Endothelial cell of umbilical vein (primary cell): Measurements from ENCODE around the gene NGRN. TPM values are rescaled to one million over a fixed set of nuclear protein-coding genes. Genes with fewer than 3 reads are reported as not detected.
A peak's percentile ranks its signal among the peaks of the same experiment; 100 is the strongest.

Experiments used
- BruUV-seq: library from RNA; stranded (reverse); fragments of 400-500 nt; replicated peaks from 2 replicates; lab custom pipeline; 2021; lab: Mats Ljungman, UMichigan
- CTCF ChIA-PET: fragments of 300-600, 350-600 bp; sonication (Branson Sonifier 250); formaldehyde crosslinking; loops from one replicate; lab custom pipeline; 2021; ENCODE audit warnings: antibody characterized with exemption, inconsistent platforms; lab: Charles Lee
- POLR2A ChIA-PET: fragments of 300-600, 350-600 bp; sonication (Branson Sonifier 250); formaldehyde crosslinking; loops from one replicate; lab custom pipeline; 2021; ENCODE audit warnings: antibody characterized with exemption, inconsistent platforms; lab: Charles Lee
- DNase-seq: peaks from one replicate; pipeline ENCODE4 v3.0.0-alpha.2; 2011; ENCODE audit warnings: low read depth, low spot score
- FAIRE-seq: peaks from 2 replicates; lab custom pipeline; 2011; peaks lifted over from hg19 to GRCh38; lab: Jason Lieb, UNC
- H2AFZ ChIP-seq: 2 replicates; pipeline ENCODE4 v1.6.0; 2012; ENCODE audit warnings: low read depth, low read length, control low read depth, inconsistent platforms
- H3K27ac ChIP-seq: 2 replicates; pipeline ENCODE4 v1.5.1; 2011; ENCODE audit warnings: low read depth, mild to moderate bottlenecking, control low read depth, low read length, moderate library complexity; ENCODE audit not compliant: insufficient read depth
- H3K27me3 ChIP-seq, 2 experiments: 2 replicates each; pipeline versions ENCODE4 v1.6.0 to v1.6.1; 2011; ENCODE audit warnings: low read length in 2 of 2, mixed read lengths in 1 of 2; ENCODE audit not compliant: control insufficient read depth in 2 of 2, insufficient read depth in 2 of 2
- H3K36me3 ChIP-seq, 2 experiments: 2 replicates in 1 of 2; 3 replicates in 1 of 2; pipeline ENCODE4 v1.5.1; 2011; ENCODE audit warnings: low read length in 2 of 2, mild to moderate bottlenecking in 1 of 2, moderate library complexity in 1 of 2; ENCODE audit not compliant: control insufficient read depth in 2 of 2, insufficient read depth in 2 of 2; ENCODE audit errors: extremely low read depth in 1 of 2
- H3K4me1 ChIP-seq: 3 replicates; pipeline ENCODE4 v1.5.1; 2011; ENCODE audit warnings: mild to moderate bottlenecking, low read length; ENCODE audit not compliant: control insufficient read depth, insufficient read depth; ENCODE audit errors: extremely low read depth
- H3K4me2 ChIP-seq: 2 replicates; pipeline ENCODE4 v1.6.1; 2011; ENCODE audit warnings: low read length, control low read depth, mixed read lengths; ENCODE audit not compliant: insufficient read depth
- H3K4me3 ChIP-seq, 3 experiments: fragments of 200-600 bp in 1 of 3; sonication (generic), shearing (Covaris generic) in 1 of 3; replicated peaks in 1 of 3; 2 replicates each; pipeline ENCODE4 v1.5.1; 2011 to 2016; ENCODE audit warnings: control low read depth in 3 of 3, low read length in 3 of 3, mild to moderate bottlenecking in 2 of 3, inconsistent platforms in 1 of 3, low read depth in 1 of 3, moderate library complexity in 1 of 3; ENCODE audit not compliant: insufficient read depth in 1 of 3
- H3K79me2 ChIP-seq: 2 replicates; pipeline ENCODE4 v1.6.0; 2012; ENCODE audit warnings: low read length, inconsistent platforms; ENCODE audit not compliant: control insufficient read depth, insufficient read depth
- H3K9ac ChIP-seq: replicated peaks from 2 replicates; pipeline ENCODE3; 2011; ENCODE audit warnings: low read length, control low read depth; ENCODE audit not compliant: insufficient read depth; ENCODE audit errors: extremely low read depth
- H3K9me1 ChIP-seq: replicated peaks from 3 replicates; pipeline ENCODE4 v1.6.0; 2011; ENCODE audit warnings: mild to moderate bottlenecking, low read length; ENCODE audit not compliant: control insufficient read depth, insufficient read depth; ENCODE audit errors: extremely low read depth
- H3K9me3 ChIP-seq: replicated peaks from 2 replicates; pipeline ENCODE4 v1.5.1; 2012; ENCODE audit warnings: low read length, inconsistent platforms; ENCODE audit not compliant: control insufficient read depth, insufficient read depth
- H4K20me1 ChIP-seq: replicated peaks from 2 replicates; pipeline ENCODE3; 2011; ENCODE audit warnings: mild to moderate bottlenecking, low read length; ENCODE audit not compliant: control insufficient read depth, insufficient read depth; ENCODE audit errors: extremely low read depth
- CTCF ChIP-seq, 2 donors: IDR thresholded peaks; 1 replicate in 1 of 2; 2 replicates in 1 of 2; pipeline ENCODE4 v1.5.1; 2011; ENCODE audit warnings: low read length in 2 of 2, mild to moderate bottlenecking in 2 of 2, moderate library complexity in 2 of 2, control low read depth in 1 of 2, inconsistent platforms in 1 of 2, low read depth in 1 of 2; ENCODE audit not compliant: insufficient read depth in 1 of 2; ENCODE audit errors: extremely low read depth in 1 of 2
- FOS ChIP-seq: IDR thresholded peaks from 2 replicates; pipeline ENCODE4 v1.6.1; 2011; ENCODE audit warnings: mild to moderate bottlenecking, low read length, moderate library complexity, borderline replicate concordance; ENCODE audit not compliant: insufficient read depth
- GATA2 ChIP-seq: IDR thresholded peaks from 2 replicates; pipeline ENCODE4 v1.7.0; 2011; ENCODE audit warnings: low read depth, mild to moderate bottlenecking, moderate library complexity, mixed read lengths, low read length; ENCODE audit not compliant: insufficient read length, insufficient read depth
- JUN ChIP-seq: IDR thresholded peaks from 2 replicates; pipeline ENCODE4 v1.6.1; 2011; ENCODE audit warnings: borderline replicate concordance, low read depth; ENCODE audit not compliant: insufficient read length, insufficient read depth
- MAX ChIP-seq: IDR thresholded peaks from 2 replicates; pipeline ENCODE4 v1.6.1; 2011; ENCODE audit not compliant: insufficient read depth, insufficient read length
- MYC ChIP-seq: IDR thresholded peaks from one replicate; pipeline ENCODE4 v1.6.1; 2011; ENCODE audit warnings: mild to moderate bottlenecking, low read depth, low read length
- POLR2A ChIP-seq: IDR thresholded peaks from 2 replicates; pipeline ENCODE4 v1.6.1; 2012; ENCODE audit warnings: low read depth, mild to moderate bottlenecking, control low read depth, low read length
- POLR2AphosphoS5 ChIP-seq: IDR thresholded peaks from 2 replicates; pipeline ENCODE4 v1.6.1; 2012; ENCODE audit warnings: low read depth, mild to moderate bottlenecking, control low read depth, low read length, moderate library complexity; ENCODE audit not compliant: insufficient read depth
- dilution Hi-C: fragments of 300-500 bp; cut with MboI; formaldehyde crosslinking; loops from one replicate; pipeline ENCODE4 v1.15.0; 2019; ENCODE audit warnings: low sequenced_read_pairs; ENCODE audit not compliant: extremely low pct_ligation_motif_present
- intact Hi-C: fragments of 100-400 bp; cut with micrococcal nuclease; formaldehyde crosslinking; loops from one replicate; pipeline ENCODE4 v1.10.0; 2022
- polyA plus RNA-seq, 4 experiments: library from polyadenylated mRNA; depleted of rRNA in 3 of 4; stranded (reverse) in 3 of 4; unstranded in 1 of 4; fragments of >200 nt; gene quantifications; 2 replicates each; pipeline versions ENCODE4 v1.2.1 to v1.2.3, GENCODE V29; 2011 to 2012; ENCODE audit warnings: missing spikeins in 1 of 4
- total RNA-seq: library from RNA; stranded (reverse); gene quantifications from 2 replicates; pipeline ENCODE4 v1.2.3, GENCODE V29; 2021

The NGRN gene
- total and polyA plus RNA-seq, 2 donors (not counting 3 experiments of a cell fraction or from before 2014, with no cell fraction given) = 28.9 to 56.5 TPM

- peak overlapping the region; percentile 23 for H3K4me2 ChIP-seq
- dilution Hi-C loops = no loop called here
- H3K9me3 ChIP-seq = no peaks in the 10 kb centered on the region
- ChIA-PET CTCF (interaction anchor here (1.4 to 3.5 kb wide), 3 partner anchors 10 to 19 kb away, joined by 3 to 20 read pairs (median 5); partner anchors contain the start of gene TTLL13), POLR2A (interaction anchor here (1.5 kb wide), 1 partner anchor 29 kb away, joined by 8 read pairs; the partner anchor contains the start of genes CIB1 and GDPGP1)
- H3K9ac ChIP-seq = no peak overlapping the region
- no peak overlapping the region for H3K4me3 ChIP-seq
- H3K79me2 ChIP-seq = peaks cover 16% of the 10 kb centered on the region
- no TSS peak for BruUV-seq
- H3K27me3 ChIP-seq = no peaks in the 10 kb centered on the region
- no peaks in the 10 kb centered on the region for H3K36me3 ChIP-seq
- H3K27ac ChIP-seq = peak overlapping the region; percentile 51
- intact Hi-C loops = no loop called here
- H3K9me1 ChIP-seq = no peaks in the 10 kb centered on the region
- TF ChIP-seq POLR2AphosphoS5 (no peak), POLR2A (no peak), MYC (no peak), MAX (no peak), GATA2 (no peak)
- H2AFZ ChIP-seq = no peak overlapping the region
- peaks cover 60% of the 10 kb centered on the region for H3K4me1 ChIP-seq
- FAIRE-seq (no peak), DNase-seq (no peak)
- no peaks in the 10 kb centered on the region for H4K20me1 ChIP-seq
Observed at GRCh38 chr15:90262426-90262825, 3.0 kb upstream of the NGRN start.

- peaks cover 61% of the 10 kb centered on the region for H3K4me1 ChIP-seq
- H3K4me3 ChIP-seq = peak overlapping the region in 1 of 3 experiments; percentile 95
- H3K9me1 ChIP-seq = no peaks in the 10 kb centered on the region
- peak overlapping the region; percentile 84 for H3K9ac ChIP-seq
- DNase-seq (peak; percentile 48), FAIRE-seq (peak; percentile 79)
- H2AFZ ChIP-seq = no peak overlapping the region
- H3K27me3 ChIP-seq = no peaks in the 10 kb centered on the region
- H3K79me2 ChIP-seq = peaks cover 35% of the 10 kb centered on the region
- peak overlapping the region; percentile 76 for H3K27ac ChIP-seq
- POLR2A ChIA-PET = no interaction called here
- intact Hi-C loops = loop anchor here (1.0 kb wide), 2 partner anchors 15 to 30 kb away; partner anchors contain the start of genes GDPGP1 and TTLL13
- peak overlapping the region; percentile 98 for H3K4me2 ChIP-seq
- BruUV-seq = no TSS peak
- no peaks in the 10 kb centered on the region for H4K20me1 ChIP-seq
- no peaks in the 10 kb centered on the region for H3K9me3 ChIP-seq
- CTCF ChIA-PET = no interaction called here
- dilution Hi-C loops = no loop called here
- TF ChIP-seq FOS (no peak), JUN (peak; percentile 31), CTCF (IDR thresholded peaks at IDR 0.05; ENCODE audit: extremely low read depth in 1 of 2, insufficient read depth in 1 of 2, low read depth in 1 of 2, low read length in 2 of 2) (no peak)
- peaks cover 0 to 3% of the 10 kb centered on the region in 2 experiments for H3K36me3 ChIP-seq
Observed at GRCh38 chr15:90264671-90265070, 801 bp upstream of the NGRN start.
